Measurements from ENCODE around the gene RPS17.
"Not testable (repeated sequence)": the region's sequence is repeated elsewhere in the genome, so short reads cannot be mapped to it uniquely, and the experiment has no call there.

Gene RPS17

GRCh38 chr15:82548700-82549099 is 8.4 kb upstream of the RPS17 start:
- DNase-seq (ENCODE audit: low read depth in 3 of 3, low spot score in 1 of 3) = no peak

GRCh38 chr15:82545478-82545877 is 5.2 kb upstream of the RPS17 start:
- DNase-seq (ENCODE audit: low read depth in 3 of 3, low spot score in 1 of 3) = no peak

- no peak for DNase-seq (ENCODE audit: low read depth in 3 of 3, low spot score in 1 of 3)
Measured at GRCh38 chr15:82545002-82545401, 4.7 kb upstream of the RPS17 start.

GRCh38 chr15:82544431-82544830 is 4.2 kb upstream of the RPS17 start:
- no peak for DNase-seq (ENCODE audit: low read depth in 3 of 3, low spot score in 1 of 3)

- no peak for DNase-seq (ENCODE audit: low read depth in 3 of 3, low spot score in 1 of 3)
Measured at GRCh38 chr15:82543160-82543559, 2.9 kb upstream of the RPS17 start.

- DNase-seq (ENCODE audit: low read depth in 3 of 3, low spot score in 1 of 3) = no peak
Measured at GRCh38 chr15:82540984-82541431, 751 bp upstream of the RPS17 start.

- no peak for DNase-seq (ENCODE audit: low read depth in 3 of 3, low spot score in 1 of 3)
Measured at GRCh38 chr15:82539691-82540054, 584 bp downstream of the RPS17 start.

- DNase-seq (ENCODE audit: low read depth in 3 of 3, low spot score in 1 of 3) = no peak
Measured at GRCh38 chr15:82538961-82539690, 1.1 kb downstream of the RPS17 start.

GRCh38 chr15:82537351-82537908 is 2.8 kb downstream of the RPS17 start:
- no peak for DNase-seq (ENCODE audit: low read depth in 3 of 3, low spot score in 1 of 3)

- no peak for DNase-seq (ENCODE audit: low read depth in 3 of 3, low spot score in 1 of 3)
Measured at GRCh38 chr15:82536409-82537350, 3.6 kb downstream of the RPS17 start.

GRCh38 chr15:82535566-82536408 is 4.5 kb downstream of the RPS17 start:
- DNase-seq (ENCODE audit: low read depth in 3 of 3, low spot score in 1 of 3) = no peak

GRCh38 chr15:82535151-82535550 is 5.1 kb downstream of the RPS17 start:
- not testable (repeated sequence) for DNase-seq (ENCODE audit: low read depth in 3 of 3, low spot score in 1 of 3)

- DNase-seq (ENCODE audit: low read depth in 3 of 3, low spot score in 1 of 3) = not testable (repeated sequence)
Measured at GRCh38 chr15:82534457-82534861, 5.8 kb downstream of the RPS17 start.

GRCh38 chr15:82533801-82534200 is 6.5 kb downstream of the RPS17 start:
- no peak for DNase-seq (ENCODE audit: low read depth in 3 of 3, low spot score in 1 of 3)

- DNase-seq (ENCODE audit: low read depth in 3 of 3, low spot score in 1 of 3) = no peak
Measured at GRCh38 chr15:82532991-82533481, 7.2 kb downstream of the RPS17 start.

- DNase-seq (ENCODE audit: low read depth in 3 of 3, low spot score in 1 of 3) = no peak
Measured at GRCh38 chr15:82532383-82532990, 7.8 kb downstream of the RPS17 start.

- DNase-seq (ENCODE audit: low read depth in 3 of 3, low spot score in 1 of 3) = no peak
Measured at GRCh38 chr15:82531496-82532382, 8.5 kb downstream of the RPS17 start.

GRCh38 chr15:82530606-82531379 is 9.5 kb downstream of the RPS17 start:
- peak; percentile 21 to 46 (median 32) for DNase-seq (ENCODE audit: low read depth in 3 of 3, low spot score in 1 of 3)

GRCh38 chr15:82530006-82530405 is 10.3 kb downstream of the RPS17 start:
- DNase-seq (ENCODE audit: low read depth in 3 of 3, low spot score in 1 of 3) = no peak
